PC-3 (cell line): ENCODE data around the gene KCNB1.

Experiments
- CTCF ChIP-seq: fragments of 300-600 bp; sonication (generic); conservative IDR thresholded peaks from 2 replicates; pipeline ENCODE4 v1.5.1; 2017; ENCODE audit warnings: antibody characterized with exemption, low read depth, mild to moderate bottlenecking, low read length
- EZH2 ChIP-seq: fragments of 300-600 bp; sonication (generic); IDR thresholded peaks from one replicate; pipeline ENCODE4 v1.6.1; 2017; ENCODE audit warnings: antibody characterized with exemption, mild to moderate bottlenecking, low read length; ENCODE audit not compliant: unreplicated experiment
- EZH2phosphoT487 ChIP-seq: fragments of 300-600 bp; sonication (generic); IDR thresholded peaks from 2 replicates; pipeline ENCODE4 v1.6.1; 2018; ENCODE audit warnings: mild to moderate bottlenecking, antibody characterized with exemption, low read length, borderline replicate concordance

- TF ChIP-seq EZH2 (no peak), CTCF (no peak), EZH2phosphoT487 (no peak)
These were observed 22.3 kb downstream of the KCNB1 start for GRCh38 chr20:49460131-49460530.
